Inferior parietal cortex (tissue), 1 donor: ENCODE data around the gene PDGFB.
A peak's percentile ranks its signal among the peaks of the same experiment; 100 is the strongest.

ENCODE experiments used
- DNase-seq: peaks from one replicate; pipeline ENCODE4 v3.0.0-alpha.2; 2016; ENCODE audit errors: extremely low spot score

Gene PDGFB

DNA sequence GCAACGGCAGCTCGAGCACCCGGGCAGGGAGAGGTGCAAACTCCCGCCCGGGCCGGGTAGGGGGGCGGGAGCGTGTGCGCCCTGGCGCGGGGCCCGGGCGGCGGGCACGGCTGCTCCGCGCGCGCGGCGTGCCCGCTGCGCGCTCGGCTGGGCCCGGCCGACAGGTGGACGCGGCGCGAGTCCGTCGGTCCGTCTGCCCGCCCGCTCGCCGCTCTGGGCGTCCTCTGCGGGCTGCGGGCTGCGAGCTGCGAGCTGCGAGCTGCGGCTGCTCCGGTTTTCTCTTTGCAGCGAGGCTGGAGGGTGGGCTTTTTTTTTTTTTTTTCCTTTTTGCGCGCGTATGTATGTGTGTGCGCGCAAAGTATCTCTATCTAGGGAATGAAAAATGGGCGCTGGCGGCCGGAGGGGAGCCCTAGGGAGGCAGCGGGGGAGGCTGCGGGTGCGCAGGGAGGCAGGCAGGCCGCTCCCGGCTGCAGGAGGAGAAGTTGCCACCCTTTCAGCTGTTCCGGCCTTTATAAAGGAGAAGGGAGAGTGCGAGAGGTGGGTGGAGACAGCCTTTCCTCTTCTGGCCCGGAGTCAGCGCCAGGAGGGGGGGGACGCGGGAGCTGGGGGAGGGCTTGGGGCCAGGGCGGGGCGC, at the start of gene PDGFB:
TSS of gene PDGFB (minus strand) at position 487 of the 634 bp plus-strand sequence. CDS start 1,019 bp downstream, outside the sequence.
- peak; percentile 37 for DNase-seq

- DNase-seq = no peak
Observed at GRCh38 chr22:39293766-39294368, 49.1 kb upstream of the PDGFB start.

DNA sequence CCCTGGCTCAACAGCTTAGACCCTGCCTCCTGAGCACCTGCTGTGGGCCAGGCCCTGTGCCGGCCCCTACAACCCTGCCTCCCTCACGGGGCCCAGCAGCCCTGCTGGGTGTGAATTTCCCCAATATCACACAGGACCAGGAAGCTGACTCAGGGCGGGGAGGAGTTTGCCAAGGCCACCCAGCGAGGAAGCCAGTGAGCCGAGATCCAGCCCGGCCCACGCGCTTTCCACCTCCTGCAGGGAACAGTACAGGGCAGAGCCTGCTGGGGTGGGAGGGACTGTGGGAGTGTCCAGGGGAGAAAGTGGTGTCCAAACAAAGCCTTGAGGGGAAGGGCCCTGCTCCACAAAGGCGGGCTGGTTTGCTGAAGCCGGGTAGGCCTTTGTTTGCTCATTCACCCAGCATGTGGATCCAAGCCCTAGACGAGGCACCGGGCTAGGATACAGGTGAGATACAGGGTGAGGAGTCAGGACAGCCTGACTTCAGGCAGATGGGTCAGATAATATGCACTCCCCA, 47.8 kb upstream of the PDGFB start:
- DNase-seq = no peak

- DNase-seq = no peak
Observed at GRCh38 chr22:39292031-39292462, 47.3 kb upstream of the PDGFB start.

DNA sequence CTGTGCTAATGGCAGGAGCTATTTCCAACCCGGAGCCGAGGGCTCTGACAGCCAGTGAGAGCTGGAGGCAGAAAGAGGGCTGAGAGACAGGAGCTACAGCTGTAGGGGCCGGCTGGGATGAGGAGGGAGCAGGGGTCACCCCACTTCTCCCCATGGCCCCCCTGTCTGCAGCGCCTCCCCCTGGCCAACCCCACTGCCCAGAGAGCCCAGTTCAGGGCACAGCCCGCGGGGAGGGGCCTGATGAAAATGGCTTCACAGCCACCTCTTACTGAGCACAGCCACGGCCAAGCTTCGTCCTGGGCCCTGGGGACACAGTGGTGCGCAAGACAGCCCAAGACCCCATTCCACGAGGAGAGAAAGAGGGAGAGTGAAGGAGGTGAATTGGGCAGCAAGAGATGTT, 46.7 kb upstream of the PDGFB start:
- DNase-seq = no peak

DNA sequence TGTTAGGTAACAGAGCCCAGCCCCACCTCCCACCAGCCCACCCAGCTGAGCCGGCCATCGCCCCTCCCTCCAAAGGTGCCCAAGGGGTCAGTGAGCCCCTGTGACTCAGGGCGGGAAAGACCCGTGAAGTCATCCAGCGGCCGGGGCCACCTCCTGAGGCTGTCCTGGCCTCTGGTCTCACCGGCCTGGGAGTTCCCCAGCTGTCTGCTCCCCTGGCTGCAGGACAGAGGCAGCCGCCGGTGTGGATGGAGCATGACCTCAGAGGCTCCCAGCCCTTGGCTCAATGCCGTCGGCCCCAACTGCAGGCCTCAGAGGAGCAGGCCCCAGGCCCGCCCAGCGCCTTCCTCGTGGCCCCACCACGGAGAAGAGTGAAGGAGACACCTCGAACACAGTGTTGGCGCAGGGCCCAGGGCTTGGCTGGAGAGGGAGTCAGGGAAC, 46.0 kb upstream of the PDGFB start:
- DNase-seq = no peak

- no peak for DNase-seq
Observed at GRCh38 chr22:39289975-39290720, 45.4 kb upstream of the PDGFB start.

DNA sequence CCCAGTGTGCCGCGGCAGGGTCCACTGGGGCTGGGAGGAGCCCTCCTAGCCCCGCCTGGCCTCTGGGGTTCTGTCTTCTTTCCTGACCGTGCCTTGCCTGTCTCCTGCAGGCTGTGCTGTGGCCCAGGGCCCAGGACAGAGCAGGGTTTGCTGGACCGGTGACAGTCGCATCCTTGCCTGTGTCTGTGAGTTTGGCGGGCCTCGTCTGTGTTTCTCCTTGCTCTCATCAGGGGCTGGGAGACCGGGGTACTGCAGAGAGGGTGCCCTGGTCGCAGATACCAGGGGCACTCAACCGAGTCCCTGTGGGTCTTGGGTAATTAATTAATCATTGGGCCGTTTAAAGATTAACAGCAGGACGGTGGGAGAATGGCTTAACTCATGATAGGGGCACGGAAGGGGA, 44.8 kb upstream of the PDGFB start:
- DNase-seq = no peak

DNA sequence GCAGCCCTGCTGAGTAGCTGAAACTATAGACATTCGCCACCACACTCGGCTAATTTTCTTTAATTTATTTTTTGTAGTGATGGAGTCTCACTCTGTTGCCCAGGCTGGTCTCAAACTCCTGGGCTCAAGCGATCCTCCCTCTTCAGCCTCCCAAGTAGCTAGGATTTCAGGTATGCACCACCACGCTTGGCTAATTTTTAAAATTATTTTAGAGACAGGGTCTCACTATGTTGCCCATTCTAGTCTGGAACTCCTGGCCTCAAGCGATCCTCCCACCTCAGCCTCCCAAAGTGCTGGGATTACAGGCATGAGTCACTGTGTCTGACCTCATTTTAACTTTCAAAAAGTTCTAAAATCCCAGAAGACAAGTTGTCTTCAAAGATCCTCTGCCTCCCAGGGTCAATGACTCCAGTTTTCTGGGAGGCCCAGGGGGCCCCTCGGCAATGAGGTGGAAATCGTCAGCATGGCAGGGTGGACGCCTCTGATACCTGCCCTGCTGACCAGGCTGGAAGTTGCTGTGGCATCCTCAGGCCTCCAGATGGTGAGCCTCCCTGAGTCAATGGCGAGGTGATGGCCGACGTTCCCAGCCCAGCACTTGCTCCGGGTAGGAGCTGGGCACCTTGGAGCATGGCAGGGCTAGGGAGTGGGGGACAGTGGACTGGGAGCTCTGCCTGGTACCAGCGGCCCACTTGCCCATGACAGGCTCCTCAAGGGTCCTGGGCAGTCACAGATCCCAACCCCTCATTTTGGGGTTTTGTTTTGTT, 43.5 kb upstream of the PDGFB start:
- no peak for DNase-seq

DNA sequence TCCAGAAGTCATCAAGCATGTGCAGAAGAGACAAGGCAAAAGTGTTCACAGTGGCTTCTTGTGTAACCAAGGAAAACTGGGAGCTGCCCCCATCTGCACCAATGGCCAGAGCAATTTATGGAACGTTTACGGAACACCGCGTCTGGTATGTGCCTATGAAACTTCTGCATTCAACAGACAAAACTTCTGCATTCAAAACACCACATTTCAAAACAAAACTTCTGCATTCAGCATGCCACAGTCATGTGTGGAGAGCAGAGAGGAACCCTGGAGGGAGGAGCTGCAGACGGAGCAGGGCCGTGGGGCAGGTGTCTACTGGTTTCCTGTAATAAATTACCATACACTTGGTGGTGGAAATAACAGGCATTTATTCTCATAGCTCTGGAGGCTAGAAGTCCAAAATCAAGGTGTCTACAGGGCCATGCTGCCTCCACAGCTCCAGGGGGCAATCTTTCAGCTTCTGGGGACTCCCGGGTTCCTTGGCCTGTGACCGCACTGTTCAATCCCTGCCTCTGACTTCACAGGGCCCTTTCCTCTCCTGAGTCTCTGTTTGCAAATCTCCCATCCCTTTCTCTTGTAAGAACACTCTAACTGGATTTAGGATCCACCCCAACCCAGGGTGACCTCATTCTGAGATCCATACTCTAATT, 42.4 kb upstream of the PDGFB start:
- peak; percentile 29 for DNase-seq

GRCh38 chr22:39284983-39285382, 40.2 kb upstream of the PDGFB start:
- no peak for DNase-seq

- no peak for DNase-seq
Observed at GRCh38 chr22:39284142-39284980, 39.6 kb upstream of the PDGFB start.

DNA sequence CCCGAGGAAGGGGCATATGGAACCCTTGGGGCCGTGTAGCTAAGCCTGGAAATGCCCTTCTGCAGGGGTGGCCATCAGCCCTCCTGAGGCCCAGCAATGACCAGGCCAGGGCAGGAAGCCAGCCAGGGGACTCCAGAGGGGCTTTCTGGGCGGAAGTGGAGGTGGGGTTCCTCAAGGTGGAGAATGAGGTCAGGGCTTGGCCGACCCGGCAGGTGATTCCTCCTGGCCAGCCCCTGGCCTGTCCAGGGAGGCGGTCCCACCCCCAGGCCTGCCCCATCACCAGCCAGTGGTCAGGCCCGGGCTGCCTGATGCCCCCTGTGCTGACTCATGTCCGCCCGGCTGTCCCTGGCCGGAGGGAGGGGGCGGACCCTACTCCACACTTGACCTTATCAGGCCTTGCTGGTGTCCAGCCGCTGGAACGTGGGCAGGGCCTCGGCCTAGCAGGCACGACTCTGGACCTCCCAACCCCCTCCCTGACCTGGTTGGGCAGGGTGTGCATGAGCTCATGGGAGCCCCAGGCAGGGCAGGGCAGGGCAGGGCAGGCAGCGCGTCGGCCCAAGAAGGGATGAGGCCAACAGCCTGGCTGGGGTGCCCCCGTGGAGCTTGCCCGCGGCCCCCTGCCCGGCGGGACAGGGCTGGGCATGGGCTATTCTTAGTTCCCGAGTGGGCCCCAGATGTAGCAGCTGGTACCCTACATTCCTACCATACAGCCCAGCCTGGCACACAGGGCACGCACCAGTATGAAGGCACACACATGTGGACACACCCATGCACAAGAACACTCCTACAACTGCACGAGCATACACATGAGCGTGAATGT, 38.8 kb upstream of the PDGFB start:
- DNase-seq = peak; percentile 20

GRCh38 chr22:39282645-39283321, 38.0 kb upstream of the PDGFB start:
- DNase-seq = no peak

DNA sequence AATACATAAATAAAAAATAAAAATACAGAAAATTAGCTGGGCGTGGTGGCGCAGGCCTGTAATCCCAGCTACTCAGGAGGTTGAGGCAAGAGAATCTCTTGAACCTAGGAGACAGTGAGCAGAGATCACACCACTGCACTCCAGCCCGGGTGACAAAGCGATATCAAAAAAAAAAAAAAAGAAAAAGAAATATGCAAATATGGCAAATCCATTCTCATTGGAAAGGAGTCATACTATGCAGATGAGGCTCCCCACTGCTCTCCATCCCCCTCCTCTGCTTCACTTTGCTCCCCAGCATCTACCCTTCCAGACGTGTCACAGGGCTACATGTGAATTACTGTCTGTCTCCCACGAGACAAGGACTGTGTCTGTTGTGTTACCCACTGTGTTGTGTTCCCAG, 36.3 kb upstream of the PDGFB start:
- DNase-seq = no peak

DNA sequence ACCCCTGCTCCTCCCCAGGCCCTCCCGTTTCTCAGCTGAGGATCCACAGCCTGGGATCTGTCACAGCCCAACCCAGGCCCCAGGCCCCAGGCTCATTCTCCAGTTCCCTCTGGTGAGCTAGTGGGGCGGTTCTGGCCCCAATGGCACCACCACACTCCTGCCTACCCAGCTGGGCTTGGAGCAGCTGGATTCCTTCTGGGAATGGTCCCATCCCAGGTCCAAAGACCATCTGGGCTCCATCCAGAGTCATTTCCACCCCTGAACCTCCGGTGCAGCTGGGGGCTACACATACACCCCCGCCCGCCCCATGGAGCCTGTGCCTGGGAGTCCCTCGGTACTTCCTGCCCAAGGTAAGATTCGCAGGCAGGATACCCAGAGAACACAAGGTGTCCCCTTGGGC, 35.5 kb upstream of the PDGFB start:
- DNase-seq = no peak

GRCh38 chr22:39279170-39279850, 34.5 kb upstream of the PDGFB start:
- DNase-seq = no peak

DNA sequence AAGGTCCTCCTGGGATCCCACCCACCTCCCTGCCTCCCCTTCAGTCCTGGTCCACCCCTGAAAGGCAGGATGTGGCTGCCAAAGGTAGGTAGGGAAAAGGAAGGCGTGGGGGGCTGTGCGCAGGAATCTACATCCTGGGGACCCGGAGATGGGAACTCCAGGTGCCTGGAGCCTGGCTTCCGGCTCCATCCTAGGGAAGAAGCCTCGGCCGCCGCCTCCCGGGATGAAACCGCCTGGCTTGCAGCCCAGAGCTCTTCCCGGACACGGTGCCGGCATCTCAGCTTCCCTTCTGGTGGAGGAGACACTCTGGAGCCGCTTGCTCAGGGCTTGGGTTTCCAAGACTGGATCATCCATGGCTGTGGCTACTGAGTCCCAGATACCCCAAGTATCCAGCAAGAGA, 33.3 kb upstream of the PDGFB start:
- no peak for DNase-seq
